ENCODE results near the gene COBL.

COBL gene

GRCh38 chr7:50985096-50985495, 331.5 kb downstream of the COBL start:
- no peak overlapping the region for H3K4me2 ChIP-seq (ENCODE audit: low read depth, low read length, poor library complexity, severe bottlenecking)
- H3F3A ChIP-seq (ENCODE audit: low read depth), result no peaks in the 10 kb centered on the region
- H3K9me3 ChIP-seq (ENCODE audit: insufficient read depth, low read depth, low read length), result no peaks in the 10 kb centered on the region
- H3K4me3 ChIP-seq (ENCODE audit: low read length, poor library complexity, severe bottlenecking), result no peak overlapping the region
- no peak for TF ChIP-seq EZH2phosphoT487 (IDR thresholded peaks at IDR 0.05; ENCODE audit: borderline replicate concordance)
- no peak for TF ChIP-seq CTCF (conservative IDR thresholded peaks at IDR 0.05; ENCODE audit: low read length)
- H3K36me3 ChIP-seq (ENCODE audit: insufficient read depth, low read length), result no peaks in the 10 kb centered on the region
- H3K79me2 ChIP-seq (ENCODE audit: insufficient read depth, low read length), result no peaks in the 10 kb centered on the region
- no peak overlapping the region for H3K9ac ChIP-seq (ENCODE audit: low read depth, low read length, poor library complexity, severe bottlenecking)
- no peaks in the 10 kb centered on the region for H3K4me1 ChIP-seq (ENCODE audit: insufficient read depth, low read length, poor library complexity, severe bottlenecking)
- H4K20me1 ChIP-seq (ENCODE audit: insufficient read depth, low read length, poor library complexity, severe bottlenecking), result no peaks in the 10 kb centered on the region
- H2AFZ ChIP-seq (ENCODE audit: low read length), result no peak overlapping the region
- H3K9me2 ChIP-seq (replicated peaks; ENCODE audit: low read depth, low read length), result no peaks in the 10 kb centered on the region
- H3K27me3 ChIP-seq (ENCODE audit: insufficient read depth, low read length, poor library complexity, severe bottlenecking), result no peaks in the 10 kb centered on the region

- H3K9me2 ChIP-seq (replicated peaks; ENCODE audit: low read depth, low read length), result no peaks in the 10 kb centered on the region
- no peak overlapping the region for H3K9ac ChIP-seq (ENCODE audit: low read depth, low read length, poor library complexity, severe bottlenecking)
- TF ChIP-seq EZH2phosphoT487 (IDR thresholded peaks at IDR 0.05; ENCODE audit: borderline replicate concordance) (no peak), CTCF (conservative IDR thresholded peaks at IDR 0.05; ENCODE audit: low read length) (no peak)
- no peaks in the 10 kb centered on the region for H3F3A ChIP-seq (ENCODE audit: low read depth)
- H3K4me2 ChIP-seq (ENCODE audit: low read depth, low read length, poor library complexity, severe bottlenecking), result no peak overlapping the region
- no peak overlapping the region for H3K4me3 ChIP-seq (ENCODE audit: low read length, poor library complexity, severe bottlenecking)
- H3K79me2 ChIP-seq (ENCODE audit: insufficient read depth, low read length), result no peaks in the 10 kb centered on the region
- no peaks in the 10 kb centered on the region for H3K9me3 ChIP-seq (ENCODE audit: insufficient read depth, low read depth, low read length)
- H3K36me3 ChIP-seq (ENCODE audit: insufficient read depth, low read length), result no peaks in the 10 kb centered on the region
- H3K27me3 ChIP-seq (ENCODE audit: insufficient read depth, low read length, poor library complexity, severe bottlenecking), result no peaks in the 10 kb centered on the region
- no peaks in the 10 kb centered on the region for H3K4me1 ChIP-seq (ENCODE audit: insufficient read depth, low read length, poor library complexity, severe bottlenecking)
- H2AFZ ChIP-seq (ENCODE audit: low read length), result no peak overlapping the region
- H4K20me1 ChIP-seq (ENCODE audit: insufficient read depth, low read length, poor library complexity, severe bottlenecking), result no peaks in the 10 kb centered on the region
Observed at GRCh38 chr7:50983850-50984249, 332.8 kb downstream of the COBL start.

- TF ChIP-seq CTCF (conservative IDR thresholded peaks at IDR 0.05; ENCODE audit: low read length) (no peak; the same call in 1 of the 2 replicates), EZH2phosphoT487 (IDR thresholded peaks at IDR 0.05; ENCODE audit: borderline replicate concordance) (no peak)
- Histone ChIP-seq H3K9ac (ENCODE audit: low read depth, low read length, poor library complexity, severe bottlenecking) (no peak overlapping the region), H3K4me2 (ENCODE audit: low read depth, low read length, poor library complexity, severe bottlenecking) (no peak overlapping the region), H3K9me3 (ENCODE audit: insufficient read depth, low read depth, low read length) (no peaks in the 10 kb centered on the region), H3K27me3 (ENCODE audit: insufficient read depth, low read length, poor library complexity, severe bottlenecking) (no peaks in the 10 kb centered on the region), H3K9me2 (replicated peaks; ENCODE audit: low read depth, low read length) (no peaks in the 10 kb centered on the region), H3K4me1 (ENCODE audit: insufficient read depth, low read length, poor library complexity, severe bottlenecking) (no peaks in the 10 kb centered on the region), H3K79me2 (ENCODE audit: insufficient read depth, low read length) (no peaks in the 10 kb centered on the region), H3F3A (ENCODE audit: low read depth) (no peaks in the 10 kb centered on the region), H4K20me1 (ENCODE audit: insufficient read depth, low read length, poor library complexity, severe bottlenecking) (no peaks in the 10 kb centered on the region), H2AFZ (ENCODE audit: low read length) (no peak overlapping the region), H3K4me3 (ENCODE audit: low read length, poor library complexity, severe bottlenecking) (no peak overlapping the region), H3K36me3 (ENCODE audit: insufficient read depth, low read length) (no peaks in the 10 kb centered on the region)
Observed at GRCh38 chr7:50982626-50983025, 334.0 kb downstream of the COBL start.

Data from Loucy (cell line).